ENCODE measurements around the gene GRAMD1A. TPM values are rescaled to one million over a fixed set of nuclear protein-coding genes. Genes with fewer than 3 reads are reported as not detected.

Gene GRAMD1A
- total RNA-seq, result 10 to 100 TPM; 76.2 to 81.8 TPM

DNA sequence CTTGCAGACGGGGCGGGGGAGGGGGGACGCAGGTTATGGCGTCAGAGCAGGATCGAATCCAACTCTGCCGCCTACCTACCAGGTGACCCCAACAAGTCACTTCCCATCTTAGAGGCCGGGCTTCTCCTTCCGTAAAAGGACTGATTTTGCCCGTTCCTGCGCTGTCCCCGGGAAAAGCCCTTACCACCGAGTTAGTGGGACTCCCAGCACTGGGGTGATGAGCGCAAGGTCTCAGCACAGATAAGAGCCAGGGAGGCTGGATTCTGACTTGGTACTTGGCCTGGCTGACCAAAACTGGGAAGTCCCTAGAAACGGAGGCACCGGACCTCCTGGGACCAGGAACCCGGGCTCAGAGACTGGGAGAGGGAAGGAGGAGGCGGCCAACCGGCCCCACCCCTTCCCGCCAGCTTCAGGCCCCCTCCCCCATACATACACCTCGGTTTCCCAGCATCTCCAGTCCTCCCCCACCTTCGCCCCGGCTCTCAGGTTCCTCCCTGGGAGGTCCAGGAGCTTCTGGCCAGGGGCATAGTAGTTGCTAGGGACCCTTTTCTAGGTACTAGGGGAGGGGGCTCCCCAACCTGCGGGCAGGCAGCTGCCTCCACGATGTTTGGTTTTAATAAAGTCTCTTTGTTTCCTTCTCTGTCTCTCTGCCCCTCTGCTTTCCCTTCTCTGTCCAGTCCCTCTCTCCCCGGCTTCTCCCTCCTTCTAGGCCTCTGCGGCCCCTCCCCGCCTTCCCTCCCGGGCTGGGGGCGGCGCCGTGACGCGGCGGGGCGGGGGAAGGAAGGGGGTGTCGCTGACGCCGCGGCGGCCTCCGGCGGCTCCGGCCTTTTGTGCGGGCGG is at the start of gene GRAMD1A:
Gene GRAMD1A, plus strand, starts transcription at position 826 of the 840 bp plus-strand sequence. CDS start 156 bp downstream, outside the sequence.
- peaks cover 64% of the 10 kb centered on the region for H3K4me1 Mint-ChIP-seq (ENCODE audit: low read depth)
- peak; percentile 51 for ATAC-seq
- peaks cover 31% of the 10 kb centered on the region for H3K36me3 Mint-ChIP-seq (ENCODE audit: low read depth)
- ChIA-PET POLR2A (interaction anchor here (0.6 to 1.9 kb wide), 7 partner anchors 10 to 146 kb away, joined by 3 to 6 read pairs (median 4); no protein-coding TSS in a partner anchor), CTCF (interaction anchor here (1.2 to 4.6 kb wide), 4 partner anchors 13 to 142 kb away, joined by 3 to 41 read pairs (median 5); no protein-coding TSS in a partner anchor)
- H3K27me3 Mint-ChIP-seq (ENCODE audit: low read depth), result no peaks in the 10 kb centered on the region
- H3K9me3 Mint-ChIP-seq (ENCODE audit: insufficient read depth), result no peaks in the 10 kb centered on the region
- peak within 1 kb of the TSS; percentile 87 for H3K4me3 Mint-ChIP-seq
- H3K27ac Mint-ChIP-seq, result peak within 1 kb of the TSS; percentile 95
- peak; percentile 78 for DNase-seq

DNA sequence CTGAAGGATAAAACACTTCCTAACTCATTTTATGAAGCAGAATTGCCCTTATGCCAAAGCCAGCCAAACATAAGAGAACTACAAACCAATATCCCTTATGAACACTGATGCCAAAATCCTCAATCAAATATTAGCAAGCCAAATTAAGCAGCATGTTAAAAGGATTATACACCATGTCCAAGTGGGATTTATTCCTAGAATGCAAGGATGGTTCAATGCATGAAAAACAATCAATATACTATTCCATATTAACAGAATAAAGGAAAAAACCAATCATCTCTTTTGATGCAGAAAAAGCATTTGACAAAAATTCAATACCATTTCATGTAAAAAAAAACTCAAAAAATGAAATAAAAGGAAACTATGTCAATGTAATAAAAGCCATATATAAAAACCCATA is 47.0 kb upstream of the GRAMD1A start:
- Mint-ChIP-seq H3K27ac (no peak overlapping the region), H3K27me3 (ENCODE audit: low read depth) (no peaks in the 10 kb centered on the region), H3K36me3 (ENCODE audit: low read depth) (peaks cover 83% of the 10 kb centered on the region), H3K4me1 (ENCODE audit: low read depth) (no peaks in the 10 kb centered on the region), H3K4me3 (no peak overlapping the region), H3K9me3 (ENCODE audit: insufficient read depth) (peaks cover 74% of the 10 kb centered on the region)
- ChIA-PET POLR2A (no interaction called here), CTCF (no interaction called here)
- no peak for DNase-seq
- no peak for ATAC-seq

GRCh38 chr19:34957830-34958751 is 42.0 kb upstream of the GRAMD1A start:
- peak; percentile 17 for DNase-seq
- H3K4me1 Mint-ChIP-seq (ENCODE audit: low read depth), result peaks cover 30% of the 10 kb centered on the region
- peaks cover 75% of the 10 kb centered on the region for H3K9me3 Mint-ChIP-seq (ENCODE audit: insufficient read depth)
- no peaks in the 10 kb centered on the region for H3K27me3 Mint-ChIP-seq (ENCODE audit: low read depth)
- peaks cover 96% of the 10 kb centered on the region for H3K36me3 Mint-ChIP-seq (ENCODE audit: low read depth)
- POLR2A ChIA-PET, result no interaction called here
- no peak for ATAC-seq
- no peak overlapping the region for H3K27ac Mint-ChIP-seq
- no peak overlapping the region for H3K4me3 Mint-ChIP-seq
- CTCF ChIA-PET, result no interaction called here

GRCh38 chr19:34959021-34959420 is 41.1 kb upstream of the GRAMD1A start:
- ChIA-PET POLR2A (no interaction called here), CTCF (no interaction called here)
- Mint-ChIP-seq H3K9me3 (ENCODE audit: insufficient read depth) (peaks cover 66% of the 10 kb centered on the region), H3K27me3 (ENCODE audit: low read depth) (no peaks in the 10 kb centered on the region), H3K27ac (no peak overlapping the region), H3K4me1 (ENCODE audit: low read depth) (peaks cover 33% of the 10 kb centered on the region), H3K4me3 (no peak overlapping the region), H3K36me3 (ENCODE audit: low read depth) (peaks cover 89% of the 10 kb centered on the region)
- DNase-seq (peak; percentile 15), ATAC-seq (no peak)

- H3K27ac Mint-ChIP-seq, result peak overlapping the region; percentile 46
- ChIA-PET CTCF (no interaction called here), POLR2A (no interaction called here)
- peak; percentile 17 for DNase-seq
- ATAC-seq, result no peak
- no peaks in the 10 kb centered on the region for H3K27me3 Mint-ChIP-seq (ENCODE audit: low read depth)
- H3K9me3 Mint-ChIP-seq (ENCODE audit: insufficient read depth), result peaks cover 67% of the 10 kb centered on the region
- H3K4me3 Mint-ChIP-seq, result no peak overlapping the region
- H3K36me3 Mint-ChIP-seq (ENCODE audit: low read depth), result peaks cover 81% of the 10 kb centered on the region
- peaks cover 38% of the 10 kb centered on the region for H3K4me1 Mint-ChIP-seq (ENCODE audit: low read depth)
Measured at GRCh38 chr19:34960103-34960805, 39.9 kb upstream of the GRAMD1A start.

DNA sequence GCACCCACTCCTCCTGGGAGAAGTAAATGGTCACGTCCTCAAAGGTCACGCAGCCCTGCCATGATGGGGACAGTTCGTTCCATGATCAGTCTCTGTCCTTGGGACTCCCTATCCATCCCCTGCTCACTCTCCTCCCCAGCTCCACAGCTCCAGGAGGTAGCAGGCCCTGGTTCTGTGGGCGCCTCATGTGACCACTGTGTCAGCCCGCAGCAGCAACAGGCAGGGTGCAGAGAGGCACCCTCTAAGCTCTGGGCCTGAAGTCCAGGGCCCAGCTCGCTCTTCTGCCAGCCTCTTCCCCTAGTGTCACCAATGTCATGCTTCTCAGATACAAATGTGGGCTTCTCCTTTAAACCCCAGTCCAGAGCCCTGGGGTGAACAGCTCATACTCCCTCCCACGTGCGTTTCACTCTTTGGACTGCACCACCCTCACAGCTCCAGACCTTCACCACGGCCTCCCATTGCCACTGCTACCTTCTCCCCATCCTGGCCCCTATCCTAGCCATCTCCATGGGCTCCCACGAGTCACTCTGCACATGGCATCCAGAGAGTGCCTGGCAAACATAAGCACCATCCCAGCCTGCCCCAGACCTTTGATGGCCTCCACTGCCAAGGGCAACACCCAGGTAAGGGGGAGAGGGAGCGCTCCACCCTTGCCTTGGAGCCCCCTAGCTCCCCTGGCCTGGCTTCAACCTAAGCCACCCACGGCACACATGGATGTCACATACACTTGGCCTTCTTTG is 39.0 kb upstream of the GRAMD1A start:
- ATAC-seq (no peak), DNase-seq (peak; percentile 15)
- H3K27me3 Mint-ChIP-seq (ENCODE audit: low read depth), result no peaks in the 10 kb centered on the region
- H3K9me3 Mint-ChIP-seq (ENCODE audit: insufficient read depth), result peaks cover 63% of the 10 kb centered on the region
- H3K36me3 Mint-ChIP-seq (ENCODE audit: low read depth), result peaks cover 77% of the 10 kb centered on the region
- CTCF ChIA-PET, result interaction anchor here (1.4 kb wide), 1 partner anchor 41 kb away, joined by 3 read pairs; no protein-coding TSS in a partner anchor
- peaks cover 38% of the 10 kb centered on the region for H3K4me1 Mint-ChIP-seq (ENCODE audit: low read depth)
- H3K27ac Mint-ChIP-seq, result peak overlapping the region; percentile 86
- peak overlapping the region; percentile 92 for H3K4me3 Mint-ChIP-seq
- POLR2A ChIA-PET, result no interaction called here

DNA sequence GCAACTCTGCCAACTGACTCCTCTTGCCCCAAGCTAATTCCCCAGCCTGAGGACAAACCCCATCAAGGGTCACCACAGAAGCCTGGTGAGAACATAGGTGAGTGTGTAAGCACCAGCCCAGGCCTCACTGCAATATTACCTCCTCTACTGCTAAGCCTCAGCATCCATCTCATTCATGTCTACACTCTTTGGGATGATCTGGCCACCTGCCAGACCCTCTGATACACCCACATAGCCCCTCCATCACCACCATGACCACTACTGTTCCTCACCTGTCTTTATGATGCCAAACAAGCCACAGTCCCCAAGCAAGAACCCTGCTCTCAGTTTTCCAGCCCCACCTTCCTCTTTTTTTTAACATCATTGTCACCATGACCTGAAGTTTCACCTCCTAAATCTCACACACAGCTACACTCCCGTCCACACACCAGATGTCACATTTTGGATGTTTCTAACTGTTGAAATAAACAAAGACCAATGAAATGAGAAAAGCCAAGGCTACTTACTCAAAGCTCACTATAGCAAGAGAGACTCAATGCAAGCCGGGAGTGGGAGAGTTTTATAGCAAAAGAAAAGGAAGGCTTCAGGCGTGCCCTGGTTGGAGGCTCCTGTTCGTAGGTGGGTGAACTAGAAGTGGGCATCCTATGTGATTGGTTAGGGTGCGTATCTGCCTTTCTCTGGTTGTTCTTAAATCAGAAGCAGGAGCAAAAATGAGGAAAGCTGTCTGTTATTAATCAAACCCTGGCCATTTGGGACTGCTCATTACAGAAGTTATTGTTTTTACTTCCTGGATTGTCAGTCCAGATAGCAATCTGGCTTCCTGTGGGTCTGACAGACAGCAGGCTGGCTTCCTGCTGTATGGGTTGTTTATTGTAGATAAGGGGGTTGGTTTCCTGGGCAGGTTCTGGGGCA is 38.1 kb upstream of the GRAMD1A start:
- H3K27me3 Mint-ChIP-seq (ENCODE audit: low read depth), result no peaks in the 10 kb centered on the region
- ChIA-PET POLR2A (interaction anchor here (0.9 to 1.5 kb wide), 2 partner anchors 35 to 38 kb away, joined by 5 read pairs; partner anchors contain the start of genes GRAMD1A and ZNF30), CTCF (interaction anchor here (1.0 to 2.4 kb wide), 3 partner anchors 10 to 82 kb away, joined by 3 to 15 read pairs (median 3); no protein-coding TSS in a partner anchor)
- peaks cover 38% of the 10 kb centered on the region for H3K4me1 Mint-ChIP-seq (ENCODE audit: low read depth)
- DNase-seq, result peak; percentile 70
- peak overlapping the region; percentile 92 for H3K4me3 Mint-ChIP-seq
- ATAC-seq, result peak; percentile 66
- peaks cover 60% of the 10 kb centered on the region for H3K9me3 Mint-ChIP-seq (ENCODE audit: insufficient read depth)
- H3K27ac Mint-ChIP-seq, result peak overlapping the region; percentile 86
- H3K36me3 Mint-ChIP-seq (ENCODE audit: low read depth), result peaks cover 68% of the 10 kb centered on the region

- no peaks in the 10 kb centered on the region for H3K27me3 Mint-ChIP-seq (ENCODE audit: low read depth)
- H3K4me3 Mint-ChIP-seq, result peak overlapping the region; percentile 92
- POLR2A ChIA-PET, result interaction anchor here (0.9 to 1.5 kb wide), 3 partner anchors 36 to 51 kb away, joined by 3 to 5 read pairs (median 5); partner anchors contain the start of genes GRAMD1A and ZNF30
- ATAC-seq (peak; percentile 9), DNase-seq (peak; percentile 22)
- H3K27ac Mint-ChIP-seq, result peak overlapping the region; percentile 86
- CTCF ChIA-PET, result interaction anchor here (1.0 to 2.4 kb wide), 5 partner anchors 9 to 81 kb away, joined by 3 to 15 read pairs (median 4); no protein-coding TSS in a partner anchor
- peaks cover 59% of the 10 kb centered on the region for H3K36me3 Mint-ChIP-seq (ENCODE audit: low read depth)
- peaks cover 38% of the 10 kb centered on the region for H3K4me1 Mint-ChIP-seq (ENCODE audit: low read depth)
- peaks cover 63% of the 10 kb centered on the region for H3K9me3 Mint-ChIP-seq (ENCODE audit: insufficient read depth)
Measured at GRCh38 chr19:34962687-34963572, 37.2 kb upstream of the GRAMD1A start.
